OCI-LY3 (cell line): ENCODE results near the gene ZNF423.

Experiments used
- H2AFZ ChIP-seq: fragments of 200-600, 300-600 bp; shearing (Covaris generic); 2 replicates; pipeline ENCODE4 v1.6.0; 2014; ENCODE audit warnings: antibody characterized with exemption, low read depth, low read length
- H3K27ac ChIP-seq: fragments of 200-600, 300-600 bp; sonication (generic); 2 replicates; pipeline ENCODE4 v1.5.1; 2014; ENCODE audit warnings: mild to moderate bottlenecking, low read length, moderate library complexity, mixed read lengths
- H3K27me3 ChIP-seq: fragments of 200-600, 300-600 bp; sonication (generic); 2 replicates; pipeline ENCODE4 v1.6.1; 2014; ENCODE audit warnings: low read depth, low read length, mixed read lengths
- H3K36me3 ChIP-seq: fragments of 200-600, 300-600 bp; sonication (generic); replicated peaks from 2 replicates; pipeline ENCODE3; 2014; ENCODE audit warnings: low read depth, low read length, mixed read lengths
- H3K4me1 ChIP-seq: fragments of 300-600, 200-600 bp; sonication (generic); 2 replicates; pipeline ENCODE4 v1.6.1; 2014; ENCODE audit warnings: low read length, mixed read lengths
- H3K4me2 ChIP-seq: fragments of 200-600, 300-600 bp; sonication (generic); 2 replicates; pipeline ENCODE4 v1.6.1; 2014; ENCODE audit warnings: low read length, mixed read lengths
- H3K4me3 ChIP-seq: fragments of 300-600, 200-600 bp; sonication (generic); 2 replicates; pipeline ENCODE4 v1.5.1; 2014; ENCODE audit warnings: antibody characterized with exemption, mild to moderate bottlenecking, low read length, moderate library complexity
- H3K79me2 ChIP-seq: fragments of 300-600, 200-600 bp; shearing (Covaris generic); 2 replicates; pipeline ENCODE4 v1.6.1; 2014; ENCODE audit warnings: mild to moderate bottlenecking, low read length, mixed read lengths
- H3K9ac ChIP-seq: fragments of 300-600, 200-600 bp; shearing (Covaris generic); 2 replicates; pipeline ENCODE4 v1.6.0; 2014; ENCODE audit warnings: mild to moderate bottlenecking, low read length, moderate library complexity
- H3K9me3 ChIP-seq: fragments of 200-600, 300-600 bp; shearing (Covaris generic); 2 replicates; pipeline ENCODE4 v1.6.1; 2014; ENCODE audit warnings: low read length, mixed read lengths; ENCODE audit not compliant: insufficient read depth
- H4K20me1 ChIP-seq: fragments of 200-600, 300-600 bp; sonication (generic); 2 replicates; pipeline ENCODE4 v1.6.1; 2016; ENCODE audit warnings: low read length, mixed read lengths; ENCODE audit not compliant: insufficient read depth
- EZH2phosphoT487 ChIP-seq: fragments of 200-600 bp; shearing (Covaris generic); IDR thresholded peaks from 2 replicates; pipeline ENCODE4 v1.6.1; 2018; ENCODE audit warnings: antibody characterized with exemption, mixed run types, low read depth
- TF ChIP-seq, protein P1 (sequence below): fragments of 200-600, 300-600 bp; sonication (generic); IDR thresholded peaks from 2 replicates; pipeline ENCODE4 v1.5.1; 2014; ENCODE audit warnings: antibody characterized with exemption, low read length, low read depth

The ZNF423 gene

DNA sequence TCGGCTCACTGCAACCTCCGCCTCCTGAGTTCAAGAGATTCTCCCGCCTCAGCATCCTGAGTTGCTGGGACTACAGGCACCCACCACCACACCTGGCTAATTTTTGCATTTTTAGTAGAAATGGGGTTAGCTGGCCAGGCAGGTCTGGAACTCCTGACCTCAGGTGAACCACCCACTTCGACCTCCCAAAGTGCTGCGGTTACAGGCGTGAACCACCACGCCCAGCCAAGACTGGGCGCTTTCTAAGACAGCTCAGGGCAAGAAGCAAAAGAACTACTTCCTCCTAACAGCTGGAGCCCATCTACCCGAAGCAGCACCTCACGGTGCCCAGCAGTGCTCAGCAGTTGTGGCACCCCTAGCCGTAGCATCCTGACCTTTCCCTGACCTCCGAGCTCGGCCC lies 109.4 kb downstream of the ZNF423 start:
- no peaks in the 10 kb centered on the region for H3K79me2 ChIP-seq
- no peak for TF ChIP-seq EZH2phosphoT487
- TF ChIP-seq, protein P1, sequence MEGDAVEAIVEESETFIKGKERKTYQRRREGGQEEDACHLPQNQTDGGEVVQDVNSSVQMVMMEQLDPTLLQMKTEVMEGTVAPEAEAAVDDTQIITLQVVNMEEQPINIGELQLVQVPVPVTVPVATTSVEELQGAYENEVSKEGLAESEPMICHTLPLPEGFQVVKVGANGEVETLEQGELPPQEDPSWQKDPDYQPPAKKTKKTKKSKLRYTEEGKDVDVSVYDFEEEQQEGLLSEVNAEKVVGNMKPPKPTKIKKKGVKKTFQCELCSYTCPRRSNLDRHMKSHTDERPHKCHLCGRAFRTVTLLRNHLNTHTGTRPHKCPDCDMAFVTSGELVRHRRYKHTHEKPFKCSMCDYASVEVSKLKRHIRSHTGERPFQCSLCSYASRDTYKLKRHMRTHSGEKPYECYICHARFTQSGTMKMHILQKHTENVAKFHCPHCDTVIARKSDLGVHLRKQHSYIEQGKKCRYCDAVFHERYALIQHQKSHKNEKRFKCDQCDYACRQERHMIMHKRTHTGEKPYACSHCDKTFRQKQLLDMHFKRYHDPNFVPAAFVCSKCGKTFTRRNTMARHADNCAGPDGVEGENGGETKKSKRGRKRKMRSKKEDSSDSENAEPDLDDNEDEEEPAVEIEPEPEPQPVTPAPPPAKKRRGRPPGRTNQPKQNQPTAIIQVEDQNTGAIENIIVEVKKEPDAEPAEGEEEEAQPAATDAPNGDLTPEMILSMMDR = no peak
- H4K20me1 ChIP-seq = no peaks in the 10 kb centered on the region
- peaks cover 25% of the 10 kb centered on the region for H3K27me3 ChIP-seq
- H3K9me3 ChIP-seq = no peaks in the 10 kb centered on the region
- no peaks in the 10 kb centered on the region for H3K36me3 ChIP-seq
- no peak overlapping the region for H3K4me3 ChIP-seq
- H3K27ac ChIP-seq = no peak overlapping the region
- no peak overlapping the region for H3K9ac ChIP-seq
- H3K4me2 ChIP-seq = no peak overlapping the region
- no peaks in the 10 kb centered on the region for H3K4me1 ChIP-seq
- H2AFZ ChIP-seq = no peak overlapping the region

DNA sequence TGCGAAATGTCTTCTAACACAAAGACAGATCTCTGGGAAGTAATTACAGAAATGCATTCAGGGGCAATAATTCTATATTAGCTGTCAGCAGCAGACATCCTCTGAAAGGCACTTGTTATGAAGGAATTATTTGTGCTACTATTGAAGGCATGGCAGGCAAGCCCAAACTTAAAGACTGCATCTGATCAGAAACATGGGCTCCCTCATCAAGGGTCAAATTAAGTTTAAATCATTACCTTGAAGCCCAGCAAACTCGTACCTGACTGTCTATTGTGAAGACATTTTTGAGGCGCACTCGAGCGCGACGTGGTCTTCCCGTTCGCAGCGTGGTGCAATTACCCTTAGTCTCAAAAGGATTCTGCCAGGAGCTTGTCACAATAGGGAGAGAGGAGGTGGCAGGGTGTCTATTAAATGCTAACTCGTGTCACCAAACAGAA lies 110.6 kb downstream of the ZNF423 start:
- H3K27ac ChIP-seq = no peak overlapping the region
- H3K4me1 ChIP-seq = no peaks in the 10 kb centered on the region
- no peak overlapping the region for H3K4me2 ChIP-seq
- no peak overlapping the region for H3K4me3 ChIP-seq
- H3K36me3 ChIP-seq = no peaks in the 10 kb centered on the region
- no peaks in the 10 kb centered on the region for H3K9me3 ChIP-seq
- no peaks in the 10 kb centered on the region for H3K79me2 ChIP-seq
- no peaks in the 10 kb centered on the region for H4K20me1 ChIP-seq
- no peak overlapping the region for H2AFZ ChIP-seq
- TF ChIP-seq, protein P1 = no peak
- TF ChIP-seq EZH2phosphoT487 = no peak
- H3K27me3 ChIP-seq = peaks cover 20% of the 10 kb centered on the region
- no peak overlapping the region for H3K9ac ChIP-seq

DNA sequence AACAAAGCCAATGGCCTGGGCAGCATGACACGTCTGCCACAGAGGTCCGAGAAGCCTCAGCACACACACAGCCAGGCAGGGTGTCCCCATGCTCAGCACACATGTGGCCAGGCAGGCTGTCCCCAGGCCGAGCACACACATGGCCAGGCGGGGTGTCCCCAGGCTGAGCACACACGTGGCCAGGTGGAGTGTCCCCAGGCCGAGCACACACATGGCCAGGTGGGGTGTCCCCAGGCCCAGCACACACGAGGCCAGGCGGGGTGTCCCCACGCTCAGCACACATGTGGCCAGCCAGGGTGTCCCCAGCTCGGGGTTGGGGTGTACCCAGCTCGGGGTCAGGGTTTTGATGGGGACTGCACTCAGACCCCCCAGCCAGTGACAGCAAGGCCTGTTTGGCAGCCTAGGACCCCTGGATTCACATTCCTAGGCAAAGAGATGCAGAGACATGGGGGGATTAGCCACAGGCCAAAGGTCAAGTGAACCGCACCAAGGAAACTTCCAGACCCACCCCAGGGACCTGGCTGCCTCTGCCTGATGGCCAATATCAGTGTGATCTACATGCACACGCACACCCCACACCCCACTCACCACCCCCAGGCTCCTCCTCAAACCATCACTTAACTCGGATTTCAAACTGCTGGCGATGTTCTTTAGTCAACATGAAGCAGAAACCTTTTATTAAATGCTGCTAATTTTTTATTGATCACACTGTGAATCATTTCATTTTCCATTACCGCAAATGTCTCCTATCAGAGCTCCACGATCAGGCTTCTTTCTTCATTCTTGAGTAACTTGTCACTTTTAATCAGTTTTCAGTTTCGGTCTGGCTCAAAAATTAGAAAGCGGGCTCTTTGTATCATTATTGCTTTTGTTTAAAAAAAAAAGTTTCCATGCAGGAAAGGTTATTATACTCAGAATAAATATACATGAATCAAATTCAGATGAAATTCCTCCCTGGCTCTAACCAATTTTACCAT lies 111.4 kb downstream of the ZNF423 start:
- Histone ChIP-seq H4K20me1 (no peaks in the 10 kb centered on the region), H3K4me3 (no peak overlapping the region), H2AFZ (no peak overlapping the region), H3K79me2 (no peaks in the 10 kb centered on the region), H3K9me3 (no peaks in the 10 kb centered on the region), H3K27ac (no peak overlapping the region), H3K4me2 (no peak overlapping the region), H3K36me3 (no peaks in the 10 kb centered on the region), H3K4me1 (no peaks in the 10 kb centered on the region), H3K9ac (no peak overlapping the region), H3K27me3 (peaks cover 20% of the 10 kb centered on the region)
- TF ChIP-seq EZH2phosphoT487 = no peak
- TF ChIP-seq, protein P1 = no peak

DNA sequence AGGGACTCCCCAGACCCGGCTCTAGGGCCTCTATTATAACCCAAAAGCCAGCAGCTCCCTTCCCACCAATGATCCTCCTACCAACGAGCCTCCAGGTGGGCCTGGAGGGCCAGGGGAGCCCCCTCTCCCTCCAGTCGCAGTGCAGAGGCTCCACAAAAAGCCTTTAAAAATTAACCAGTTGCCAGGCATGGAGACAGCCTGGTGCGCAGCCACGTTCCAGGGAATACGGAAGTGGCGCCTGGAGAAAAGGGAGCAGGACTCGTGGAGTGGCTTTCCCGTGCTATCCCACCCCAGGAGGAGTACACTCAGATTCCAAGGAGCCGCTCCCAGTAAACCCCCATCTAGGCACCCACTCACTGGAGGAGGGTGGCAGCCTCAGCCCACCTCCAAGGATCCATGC lies 112.3 kb downstream of the ZNF423 start:
- H2AFZ ChIP-seq = no peak overlapping the region
- no peaks in the 10 kb centered on the region for H3K9me3 ChIP-seq
- TF ChIP-seq EZH2phosphoT487 = no peak
- TF ChIP-seq, protein P1 = no peak
- H3K36me3 ChIP-seq = no peaks in the 10 kb centered on the region
- no peaks in the 10 kb centered on the region for H4K20me1 ChIP-seq
- peaks cover 20% of the 10 kb centered on the region for H3K27me3 ChIP-seq
- H3K4me2 ChIP-seq = no peak overlapping the region
- H3K4me1 ChIP-seq = no peaks in the 10 kb centered on the region
- no peak overlapping the region for H3K9ac ChIP-seq
- H3K27ac ChIP-seq = no peak overlapping the region
- H3K79me2 ChIP-seq = no peaks in the 10 kb centered on the region
- no peak overlapping the region for H3K4me3 ChIP-seq
